Epithelial cell of proximal tubule (primary cell): ENCODE data around the gene ZNF680. TPM values are rescaled to one million over a fixed set of nuclear protein-coding genes. Genes with fewer than 3 reads are reported as not detected.
A peak's percentile ranks its signal among the peaks of the same experiment; 100 is the strongest.
"Not testable (repeated sequence)": the region's sequence is repeated elsewhere in the genome, so short reads cannot be mapped to it uniquely, and the experiment has no call there.

Experiments used
- DNase-seq: peaks from one replicate; pipeline ENCODE4 v3.0.0-alpha.2; 2011; ENCODE audit warnings: low read depth
- H3K4me3 ChIP-seq: 2 replicates; pipeline ENCODE4 v1.5.1; 2011; ENCODE audit warnings: low read depth, mild to moderate bottlenecking, low read length
- CTCF ChIP-seq: conservative IDR thresholded peaks from 2 replicates; pipeline ENCODE4 v1.5.1; 2012; ENCODE audit warnings: low read depth, mild to moderate bottlenecking, low read length
- total RNA-seq: library from RNA; depleted of rRNA; stranded (reverse); fragments of >200 nt; gene quantifications from 2 replicates; pipeline ENCODE4 v1.2.3, GENCODE V29; 2015

Gene ZNF680
- total RNA-seq, 1 donor from 2014 or later, result 13.1 TPM

- no peak for TF ChIP-seq CTCF
- DNase-seq, result no peak
- peak overlapping the region; percentile 55 for H3K4me3 ChIP-seq
Observed at GRCh38 chr7:64574540-64575099, 11.7 kb upstream of the ZNF680 start.

- H3K4me3 ChIP-seq, result peak overlapping the region; percentile 51
- not testable (repeated sequence) for DNase-seq
Observed at GRCh38 chr7:64570284-64570605, 7.4 kb upstream of the ZNF680 start.

DNA sequence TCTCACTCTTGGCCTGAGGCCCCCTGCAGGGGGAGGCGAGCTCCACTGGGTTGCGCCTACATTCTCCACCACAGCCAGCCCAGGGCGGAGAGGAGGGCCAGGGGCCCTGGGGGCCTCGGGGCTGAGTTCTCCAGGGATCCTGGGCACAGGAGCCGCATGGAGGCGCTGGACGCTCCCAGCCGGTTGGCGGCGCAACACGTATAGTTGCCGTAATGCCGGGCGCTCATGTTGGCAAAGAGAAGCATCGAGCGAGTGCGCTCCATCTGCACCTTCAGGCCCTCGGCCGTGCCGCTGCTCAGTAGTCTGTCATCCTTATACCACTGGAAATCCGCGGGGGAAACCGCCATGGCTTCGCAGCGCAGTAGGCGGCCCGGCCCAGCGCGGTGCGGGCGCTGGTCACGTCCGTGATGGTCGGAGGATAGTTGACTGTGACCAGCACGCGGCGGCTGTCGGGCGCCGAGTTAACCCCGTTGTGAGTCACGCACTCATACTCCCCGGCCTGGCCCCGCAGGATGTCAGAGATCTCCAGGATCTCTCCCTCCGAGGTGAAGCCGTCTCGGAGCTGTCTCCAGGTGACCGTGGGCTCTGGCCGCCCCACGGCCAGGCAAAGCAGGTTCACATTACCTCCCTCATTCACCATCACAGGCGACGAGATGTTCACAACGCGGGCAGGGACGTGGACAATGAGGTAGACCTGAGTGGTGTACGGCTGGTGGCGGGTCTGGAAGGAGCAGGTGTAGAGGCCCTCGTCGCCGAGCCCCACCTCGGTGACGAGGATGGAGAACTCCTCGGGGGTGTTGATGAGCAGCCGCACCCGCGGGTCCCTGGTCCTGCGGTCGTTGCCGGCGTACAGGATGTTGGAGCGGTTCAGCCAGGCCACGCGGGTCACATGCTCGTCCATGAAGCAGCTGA lies 6.8 kb upstream of the ZNF680 start:
- DNase-seq, result not testable (repeated sequence)
- TF ChIP-seq CTCF, result peak; percentile 31
- peak overlapping the region; percentile 51 for H3K4me3 ChIP-seq

GRCh38 chr7:64562256-64562625 lies 630 bp downstream of the ZNF680 start:
- no peak for DNase-seq
- no peak for TF ChIP-seq CTCF
- peak overlapping the region; percentile 98 for H3K4me3 ChIP-seq

GRCh38 chr7:64559206-64559605 lies 3.7 kb downstream of the ZNF680 start:
- no peak for TF ChIP-seq CTCF
- no peak for DNase-seq
- H3K4me3 ChIP-seq, result no peak overlapping the region

DNA sequence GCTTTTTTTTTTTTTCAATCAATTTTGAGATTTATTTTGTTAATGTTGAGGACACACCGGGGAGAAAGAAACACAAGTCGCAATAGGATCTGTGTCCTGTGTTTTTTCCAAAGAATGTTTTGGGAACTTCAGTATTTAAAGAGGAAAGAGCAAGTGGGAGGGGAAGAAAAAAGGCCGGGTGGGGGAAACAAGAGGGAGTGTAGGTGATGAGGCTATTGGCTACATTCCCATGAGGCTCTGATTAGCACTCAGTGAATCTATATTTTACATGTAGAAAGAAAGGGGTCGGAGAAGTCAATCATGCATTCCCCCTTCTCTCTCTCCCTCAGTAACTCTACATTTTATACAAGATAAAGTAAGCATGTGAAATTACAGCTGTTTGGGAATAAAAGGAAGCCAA lies 4.1 kb downstream of the ZNF680 start:
- no peak for DNase-seq
- no peak overlapping the region for H3K4me3 ChIP-seq
- no peak for TF ChIP-seq CTCF

DNA sequence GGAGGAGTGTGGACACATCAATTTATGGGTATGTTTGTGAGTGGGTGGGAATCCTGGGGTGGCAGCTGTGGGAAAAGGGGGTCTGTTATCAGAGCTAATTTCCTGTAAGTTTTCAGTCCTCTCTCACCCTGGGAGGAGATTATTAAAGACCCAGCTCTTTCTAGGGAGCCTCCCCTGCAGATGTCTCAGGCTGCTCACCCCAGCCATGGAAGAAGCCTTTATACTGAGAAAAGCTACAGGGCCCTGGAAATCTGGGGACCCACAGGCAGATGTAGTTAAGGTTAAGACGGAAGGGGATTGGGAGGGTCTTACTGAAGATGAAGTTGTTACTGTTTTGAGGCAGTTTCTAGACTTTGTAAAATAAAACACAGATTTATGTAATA lies 4.6 kb downstream of the ZNF680 start:
- TF ChIP-seq CTCF, result no peak
- no peak for DNase-seq

More for the DNA sequence above, 4.6 kb downstream of the ZNF680 start:
- H3K4me3 ChIP-seq, result no peak overlapping the region
